Measurements from ENCODE around the gene MB. TPM values are rescaled to one million over a fixed set of nuclear protein-coding genes. Genes with fewer than 3 reads are reported as not detected.

The MB gene
- total RNA-seq, 1 donor from 2014 or later: not detected

DNA sequence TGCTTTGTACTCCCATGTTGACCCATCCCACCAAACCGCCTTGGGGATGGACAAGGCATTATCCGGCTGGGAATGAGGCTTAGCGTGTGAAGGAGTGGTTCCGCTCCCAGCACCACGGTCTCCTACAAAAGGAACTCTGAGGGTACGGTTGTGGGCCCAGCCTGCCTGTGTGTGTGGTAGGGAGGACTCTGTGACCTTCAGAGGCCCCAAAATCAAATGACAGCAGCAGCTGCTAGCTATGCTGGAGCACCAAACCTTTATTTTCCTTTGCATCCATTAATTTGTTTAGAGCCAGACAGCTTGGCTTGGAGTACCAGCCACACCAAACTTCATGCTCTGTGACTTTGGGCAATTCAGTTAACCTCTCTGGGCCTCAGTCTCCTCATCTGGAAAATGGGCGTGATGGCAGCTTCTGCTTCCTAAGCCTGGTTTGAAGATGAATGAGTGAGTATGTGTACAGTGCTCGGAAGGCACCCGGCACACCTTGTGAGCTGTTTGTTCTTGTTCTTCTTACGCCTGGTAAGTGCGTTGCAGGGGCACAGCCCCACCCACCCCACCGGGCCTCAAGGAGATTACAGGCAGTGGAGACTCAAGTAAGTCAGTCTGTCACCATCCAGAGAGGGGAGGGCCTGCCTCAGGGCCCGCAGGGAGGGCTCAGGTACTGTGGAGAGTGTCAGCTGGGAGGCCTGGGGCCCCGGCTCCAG, 25.3 kb downstream of the MB start:
- no peaks in the 10 kb centered on the region for H3K79me2 ChIP-seq (ENCODE audit: low read depth)
- no peak overlapping the region for H3K27ac Mint-ChIP-seq

DNA sequence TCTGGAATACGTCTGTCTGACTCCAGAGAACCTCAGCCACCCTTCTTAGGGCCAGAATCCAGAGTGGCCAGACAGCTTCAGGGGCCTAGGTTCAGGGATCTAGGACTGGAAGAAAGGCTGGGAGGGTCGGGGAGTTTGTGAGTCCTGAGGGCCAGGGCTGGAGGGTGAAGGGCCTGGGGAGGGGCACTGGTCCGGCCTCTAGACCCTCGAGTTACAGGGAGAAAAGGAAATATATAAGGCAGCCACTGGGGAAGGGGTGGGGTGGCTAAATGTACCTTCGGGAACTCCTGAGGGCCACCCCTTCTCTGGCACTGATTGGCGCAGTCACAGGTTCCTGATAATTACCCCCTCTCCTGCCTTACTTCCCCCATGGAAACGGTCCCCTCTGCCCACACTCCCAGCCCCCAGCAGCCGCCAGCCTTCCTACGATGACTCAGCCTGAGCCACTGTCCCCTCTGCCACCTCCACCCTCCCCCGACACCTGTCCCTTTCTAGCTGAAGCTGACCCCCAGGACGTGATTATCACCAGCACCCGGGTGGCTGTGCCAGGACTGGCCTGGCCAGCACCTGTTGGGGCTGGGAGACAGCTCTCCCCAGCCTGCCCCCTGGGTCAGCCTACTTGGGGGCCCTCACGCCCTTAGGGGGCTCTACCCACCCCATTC, 26.4 kb downstream of the MB start:
- no peaks in the 10 kb centered on the region for H3K27me3 ChIP-seq
- no peaks in the 10 kb centered on the region for H3K9me3 ChIP-seq (ENCODE audit: low read depth)
- Mint-ChIP-seq H3K27me3 (ENCODE audit: insufficient read depth, low read depth) (peaks cover 8% of the 10 kb centered on the region), H3K27ac (no peak overlapping the region), H3K4me1 (peaks cover 11% of the 10 kb centered on the region), H3K4me3 (no peak overlapping the region), H3K36me3 (no peaks in the 10 kb centered on the region), H3K9me3 (no peaks in the 10 kb centered on the region)
- H3K9ac ChIP-seq: no peak overlapping the region
- H3K4me2 ChIP-seq: no peak overlapping the region
- no peaks in the 10 kb centered on the region for H4K20me1 ChIP-seq (ENCODE audit: low read depth)
- no peak for DNase-seq (ENCODE audit: low spot score)
- no peaks in the 10 kb centered on the region for H3F3A ChIP-seq (ENCODE audit: low read depth)
- H2AFZ ChIP-seq (replicated peaks): no peak overlapping the region
- no peaks in the 10 kb centered on the region for H3K79me2 ChIP-seq (ENCODE audit: low read depth)
- no peak overlapping the region for H3K27ac ChIP-seq
- no peaks in the 10 kb centered on the region for H3K36me3 ChIP-seq
- TF ChIP-seq EZH2 (IDR thresholded peaks at IDR 0.05) (no peak), EZH2phosphoT487 (IDR thresholded peaks at IDR 0.05) (no peak)
- TF ChIP-seq, protein P1, sequence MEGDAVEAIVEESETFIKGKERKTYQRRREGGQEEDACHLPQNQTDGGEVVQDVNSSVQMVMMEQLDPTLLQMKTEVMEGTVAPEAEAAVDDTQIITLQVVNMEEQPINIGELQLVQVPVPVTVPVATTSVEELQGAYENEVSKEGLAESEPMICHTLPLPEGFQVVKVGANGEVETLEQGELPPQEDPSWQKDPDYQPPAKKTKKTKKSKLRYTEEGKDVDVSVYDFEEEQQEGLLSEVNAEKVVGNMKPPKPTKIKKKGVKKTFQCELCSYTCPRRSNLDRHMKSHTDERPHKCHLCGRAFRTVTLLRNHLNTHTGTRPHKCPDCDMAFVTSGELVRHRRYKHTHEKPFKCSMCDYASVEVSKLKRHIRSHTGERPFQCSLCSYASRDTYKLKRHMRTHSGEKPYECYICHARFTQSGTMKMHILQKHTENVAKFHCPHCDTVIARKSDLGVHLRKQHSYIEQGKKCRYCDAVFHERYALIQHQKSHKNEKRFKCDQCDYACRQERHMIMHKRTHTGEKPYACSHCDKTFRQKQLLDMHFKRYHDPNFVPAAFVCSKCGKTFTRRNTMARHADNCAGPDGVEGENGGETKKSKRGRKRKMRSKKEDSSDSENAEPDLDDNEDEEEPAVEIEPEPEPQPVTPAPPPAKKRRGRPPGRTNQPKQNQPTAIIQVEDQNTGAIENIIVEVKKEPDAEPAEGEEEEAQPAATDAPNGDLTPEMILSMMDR (IDR thresholded peaks at IDR 0.05): no peak
- peaks cover 13% of the 10 kb centered on the region for H3K4me1 ChIP-seq
- no peak overlapping the region for H3K4me3 ChIP-seq

More for the DNA sequence above, 25.3 kb downstream of the MB start:
- Histone ChIP-seq H3K27ac (no peak overlapping the region), H3K4me1 (peaks cover 13% of the 10 kb centered on the region), H3K27me3 (no peaks in the 10 kb centered on the region), H3K4me3 (no peak overlapping the region), H3K4me2 (no peak overlapping the region), H4K20me1 (ENCODE audit: low read depth) (no peaks in the 10 kb centered on the region), H3K9me3 (ENCODE audit: low read depth) (no peaks in the 10 kb centered on the region), H3K36me3 (no peaks in the 10 kb centered on the region), H3K9ac (no peak overlapping the region), H3F3A (ENCODE audit: low read depth) (no peaks in the 10 kb centered on the region), H2AFZ (replicated peaks) (no peak overlapping the region)
- H3K27me3 Mint-ChIP-seq (ENCODE audit: insufficient read depth, low read depth): peaks cover 9% of the 10 kb centered on the region
- no peaks in the 10 kb centered on the region for H3K9me3 Mint-ChIP-seq
- no peak for DNase-seq (ENCODE audit: low spot score)
- H3K4me3 Mint-ChIP-seq: no peak overlapping the region
- H3K36me3 Mint-ChIP-seq: no peaks in the 10 kb centered on the region
- H3K4me1 Mint-ChIP-seq: peaks cover 11% of the 10 kb centered on the region
- TF ChIP-seq, protein P1 (IDR thresholded peaks at IDR 0.05): no peak
- TF ChIP-seq EZH2phosphoT487 (IDR thresholded peaks at IDR 0.05): no peak
- TF ChIP-seq EZH2 (IDR thresholded peaks at IDR 0.05): no peak

DNA sequence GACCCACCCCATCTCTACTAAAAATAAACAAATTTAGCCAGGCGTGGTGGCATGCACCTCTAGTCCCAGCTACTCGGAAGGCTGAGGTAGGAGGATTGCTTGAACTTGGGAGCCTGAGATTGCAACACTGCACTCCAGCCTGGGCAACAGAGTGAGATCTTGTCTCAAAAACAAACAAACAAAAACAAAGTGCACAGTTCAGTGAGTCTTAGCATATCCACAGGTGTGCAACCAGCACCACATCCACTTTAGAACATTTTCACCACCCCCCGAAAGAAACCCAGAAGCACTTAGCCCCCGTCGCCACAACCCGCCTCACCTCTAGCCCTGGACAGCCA, 27.4 kb downstream of the MB start:
- H2AFZ ChIP-seq (replicated peaks): no peak overlapping the region
- H3K9ac ChIP-seq: no peak overlapping the region
- no peaks in the 10 kb centered on the region for H3K79me2 ChIP-seq (ENCODE audit: low read depth)
- H3K4me1 ChIP-seq: peaks cover 13% of the 10 kb centered on the region
- TF ChIP-seq EZH2 (IDR thresholded peaks at IDR 0.05): no peak
- TF ChIP-seq, protein P1 (IDR thresholded peaks at IDR 0.05): no peak
- no peak for TF ChIP-seq EZH2phosphoT487 (IDR thresholded peaks at IDR 0.05)
- no peaks in the 10 kb centered on the region for H3K36me3 Mint-ChIP-seq
- H3K4me1 Mint-ChIP-seq: peaks cover 11% of the 10 kb centered on the region
- H3K27me3 Mint-ChIP-seq (ENCODE audit: insufficient read depth, low read depth): peaks cover 9% of the 10 kb centered on the region
- H3K36me3 ChIP-seq: no peaks in the 10 kb centered on the region
- H3K4me3 ChIP-seq: no peak overlapping the region
- no peaks in the 10 kb centered on the region for H4K20me1 ChIP-seq (ENCODE audit: low read depth)
- H3K4me3 Mint-ChIP-seq: no peak overlapping the region
- H3K27ac ChIP-seq: no peak overlapping the region
- H3K27ac Mint-ChIP-seq: no peak overlapping the region
- H3K9me3 ChIP-seq (ENCODE audit: low read depth): no peaks in the 10 kb centered on the region
- no peaks in the 10 kb centered on the region for H3K27me3 ChIP-seq
- no peak overlapping the region for H3K4me2 ChIP-seq
- DNase-seq (ENCODE audit: low spot score): no peak
- H3K9me3 Mint-ChIP-seq: no peaks in the 10 kb centered on the region
- no peaks in the 10 kb centered on the region for H3F3A ChIP-seq (ENCODE audit: low read depth)
